ENCODE results near the gene EFCAB6.
A peak's percentile ranks its signal among the peaks of the same experiment; 100 is the strongest.

Gene EFCAB6

DNA sequence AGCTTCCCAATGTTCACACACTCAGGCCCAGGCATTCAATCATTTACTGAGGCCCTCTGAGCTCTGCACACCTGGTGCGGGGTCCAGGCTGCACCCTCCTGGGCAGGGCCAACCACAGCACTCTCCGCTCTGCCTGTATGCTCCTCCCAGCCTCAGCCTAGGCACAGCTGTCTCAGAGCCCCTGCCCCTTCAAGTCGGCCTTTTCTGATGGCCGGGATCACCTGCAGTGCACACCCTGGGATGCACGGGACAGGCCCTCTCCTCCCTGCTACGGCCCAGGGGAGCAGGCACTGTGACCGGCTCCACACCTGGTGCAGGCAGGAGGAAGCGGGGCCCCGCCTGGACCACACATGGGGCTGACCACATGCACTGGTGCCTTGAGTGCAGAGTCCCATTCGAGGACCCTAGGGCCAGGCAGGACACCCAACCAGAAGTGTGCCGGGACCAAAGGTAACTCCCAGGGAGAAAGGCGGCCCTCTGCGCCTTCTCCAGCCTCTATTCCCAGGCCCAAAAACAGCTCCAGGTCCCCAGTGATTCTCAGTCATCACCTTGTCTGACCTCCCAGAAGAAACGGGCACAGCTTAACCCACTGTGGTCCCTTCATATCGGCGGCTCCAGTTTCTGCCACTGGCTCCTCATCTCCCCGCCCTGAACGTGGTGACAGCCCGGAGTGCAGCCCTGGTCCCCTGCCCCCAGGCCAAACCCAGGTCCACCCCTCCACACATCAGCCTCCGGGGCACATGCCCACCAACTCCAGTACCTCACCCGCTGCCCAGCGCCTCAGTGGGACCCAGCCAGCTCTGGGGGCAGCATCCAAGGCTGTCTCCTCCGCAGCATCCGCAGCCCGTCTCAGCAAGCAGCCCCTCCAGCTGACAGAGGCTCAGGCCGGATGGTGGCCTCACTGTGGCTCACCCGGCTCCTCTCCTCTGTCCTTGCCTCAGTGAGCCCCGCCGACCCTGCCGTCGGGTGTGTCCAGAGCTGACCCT, 32.7 kb upstream of the EFCAB6 start:
- Histone ChIP-seq H3K4me3 (ENCODE audit: low read length in 2 of 2) (no peak overlapping the region), H3K4ac (ENCODE audit: low read length) (peak overlapping the region; percentile 86), H3K79me1 (ENCODE audit: low read depth, low read length) (peaks cover 10% of the 10 kb centered on the region), H3K27ac (replicated peaks; ENCODE audit: low read length) (no peak overlapping the region), H2BK120ac (ENCODE audit: low read depth, low read length) (peak overlapping the region; percentile 41), H2BK15ac (ENCODE audit: low read length) (no peak overlapping the region), H2AFZ (ENCODE audit: low read length) (no peak overlapping the region), H3K9ac (ENCODE audit: low read depth, low read length, poor library complexity) (peak overlapping the region; percentile 63), H3K4me1 (ENCODE audit: control insufficient read depth in 2 of 2, insufficient read depth in 1 of 2, low read depth in 1 of 2, low read length in 2 of 2) (peaks cover 0 to 2% of the 10 kb centered on the region in 2 donors), H3K14ac (ENCODE audit: low read length) (peak overlapping the region; percentile 63), H4K8ac (ENCODE audit: low read depth, low read length) (no peak overlapping the region), H2AK5ac (ENCODE audit: low read depth, low read length) (peak overlapping the region; percentile 87), H3K9me3 (replicated peaks in 1 of 2; ENCODE audit: control insufficient read depth in 2 of 2, insufficient read depth in 1 of 2, low read depth in 1 of 2, low read length in 2 of 2) (peaks cover 0 to 2% of the 10 kb centered on the region in 2 donors), H3K18ac (ENCODE audit: low read length) (peak overlapping the region; percentile 44), H2BK5ac (ENCODE audit: low read length) (peak overlapping the region; percentile 27), H3K27me3 (ENCODE audit: control insufficient read depth in 3 of 3, insufficient read depth in 3 of 3, low read depth in 1 of 3, low read length in 3 of 3) (no peaks in the 10 kb centered on the region), H3K23ac (ENCODE audit: low read depth, low read length, poor library complexity) (peak overlapping the region; percentile 70), H3K4me2 (ENCODE audit: insufficient read depth, low read length, poor library complexity, severe bottlenecking) (no peak overlapping the region), H4K91ac (ENCODE audit: low read depth, low read length, poor library complexity) (no peak overlapping the region), H2BK12ac (ENCODE audit: low read length) (peak overlapping the region; percentile 41), H3K36me3 (replicated peaks in 1 of 2; ENCODE audit: control insufficient read depth in 2 of 2, insufficient read depth in 2 of 2, low read length in 2 of 2) (no peaks in the 10 kb centered on the region)
- no CpG with 5 or more reads among the region's 31 CpGs for WGBS, 2 donors (ENCODE audit: extremely low coverage in 2 of 2, insufficient read length in 2 of 2, insufficient replicate concordance in 1 of 2)
- no peak for DNase-seq (ENCODE audit: low spot score)

DNA sequence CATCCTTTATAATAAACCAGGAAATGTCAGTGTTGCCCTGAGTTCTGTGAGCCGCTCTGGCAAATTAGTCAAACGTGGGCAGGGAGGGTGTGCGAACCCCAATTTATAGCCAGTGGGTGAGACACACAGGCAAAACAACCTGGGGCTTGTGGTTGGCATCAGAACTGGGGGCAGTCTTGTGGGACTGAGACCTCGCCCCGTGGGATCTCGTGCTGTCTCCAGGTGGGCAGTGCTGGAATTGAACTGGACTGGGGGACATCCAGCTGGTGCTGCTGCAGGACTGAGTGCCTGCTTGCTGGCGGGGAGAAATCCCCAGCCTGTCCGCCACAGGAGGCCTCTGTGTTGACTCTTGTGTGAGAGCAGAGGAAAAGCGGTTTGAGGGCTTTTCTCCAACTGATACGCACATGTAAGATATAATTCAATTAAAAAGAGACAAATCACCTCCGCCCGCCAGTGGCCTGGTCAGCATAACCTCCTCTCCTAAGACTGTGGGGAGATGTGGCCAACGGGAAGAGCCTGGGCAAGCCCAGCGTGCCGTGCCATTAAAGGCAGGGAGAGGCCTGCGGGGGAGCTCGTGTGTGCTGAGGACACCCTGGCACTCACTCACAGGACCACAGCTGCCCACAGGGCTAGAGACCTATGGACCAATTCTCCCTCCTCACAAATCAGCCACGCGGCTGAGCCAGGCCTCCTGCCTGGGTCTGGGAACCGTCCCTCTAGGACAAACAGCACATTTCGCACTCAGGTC, 31.9 kb upstream of the EFCAB6 start:
- no peak overlapping the region for H4K91ac ChIP-seq (ENCODE audit: low read depth, low read length, poor library complexity)
- H4K8ac ChIP-seq (ENCODE audit: low read depth, low read length) = no peak overlapping the region
- no peak overlapping the region for H3K9ac ChIP-seq (ENCODE audit: low read depth, low read length, poor library complexity)
- peak overlapping the region; percentile 59 for H3K18ac ChIP-seq (ENCODE audit: low read length)
- WGBS, 2 donors (ENCODE audit: extremely low coverage in 2 of 2, insufficient read length in 2 of 2, insufficient replicate concordance in 1 of 2) = no CpG with 5 or more reads among the region's 21 CpGs
- H3K36me3 ChIP-seq (replicated peaks in 1 of 2; ENCODE audit: control insufficient read depth in 2 of 2, insufficient read depth in 2 of 2, low read length in 2 of 2) = peaks cover 0 to 4% of the 10 kb centered on the region in 2 donors
- peak overlapping the region; percentile 27 for H2BK5ac ChIP-seq (ENCODE audit: low read length)
- peaks cover 0 to 2% of the 10 kb centered on the region in 2 donors for H3K9me3 ChIP-seq (replicated peaks in 1 of 2; ENCODE audit: control insufficient read depth in 2 of 2, insufficient read depth in 1 of 2, low read depth in 1 of 2, low read length in 2 of 2)
- peak overlapping the region; percentile 41 for H2BK120ac ChIP-seq (ENCODE audit: low read depth, low read length)
- no peak overlapping the region for H3K27ac ChIP-seq (replicated peaks; ENCODE audit: low read length)
- H3K4me2 ChIP-seq (ENCODE audit: insufficient read depth, low read length, poor library complexity, severe bottlenecking) = no peak overlapping the region
- no peak overlapping the region for H2BK12ac ChIP-seq (ENCODE audit: low read length)
- no peak overlapping the region for H3K4ac ChIP-seq (ENCODE audit: low read length)
- no peak overlapping the region for H2AFZ ChIP-seq (ENCODE audit: low read length)
- H2AK5ac ChIP-seq (ENCODE audit: low read depth, low read length) = no peak overlapping the region
- H3K23ac ChIP-seq (ENCODE audit: low read depth, low read length, poor library complexity) = no peak overlapping the region
- H3K27me3 ChIP-seq (ENCODE audit: control insufficient read depth in 3 of 3, insufficient read depth in 3 of 3, low read depth in 1 of 3, low read length in 3 of 3) = no peaks in the 10 kb centered on the region
- H3K14ac ChIP-seq (ENCODE audit: low read length) = no peak overlapping the region
- H2BK15ac ChIP-seq (ENCODE audit: low read length) = no peak overlapping the region
- H3K4me3 ChIP-seq (ENCODE audit: low read length in 2 of 2) = no peak overlapping the region
- peaks cover 10% of the 10 kb centered on the region for H3K79me1 ChIP-seq (ENCODE audit: low read depth, low read length)
- H3K4me1 ChIP-seq (ENCODE audit: control insufficient read depth in 2 of 2, insufficient read depth in 1 of 2, low read depth in 1 of 2, low read length in 2 of 2) = peaks cover 0 to 2% of the 10 kb centered on the region in 2 donors
- DNase-seq (ENCODE audit: low spot score) = no peak

GRCh38 chr22:43841742-43842141, 29.6 kb upstream of the EFCAB6 start:
- DNase-seq (ENCODE audit: low spot score) = no peak
- H2BK12ac ChIP-seq (ENCODE audit: low read length) = no peak overlapping the region
- no peaks in the 10 kb centered on the region for H3K27me3 ChIP-seq (ENCODE audit: control insufficient read depth in 3 of 3, insufficient read depth in 3 of 3, low read depth in 1 of 3, low read length in 3 of 3)
- no peak overlapping the region for H3K18ac ChIP-seq (ENCODE audit: low read length)
- no peak overlapping the region for H3K14ac ChIP-seq (ENCODE audit: low read length)
- H3K79me1 ChIP-seq (ENCODE audit: low read depth, low read length) = peaks cover 5% of the 10 kb centered on the region
- no peak overlapping the region for H3K27ac ChIP-seq (replicated peaks; ENCODE audit: low read length)
- no peak overlapping the region for H3K23ac ChIP-seq (ENCODE audit: low read depth, low read length, poor library complexity)
- no CpG with 5 or more reads among the region's 21 CpGs for WGBS, 2 donors (ENCODE audit: extremely low coverage in 2 of 2, insufficient read length in 2 of 2, insufficient replicate concordance in 1 of 2)
- no peak overlapping the region for H4K91ac ChIP-seq (ENCODE audit: low read depth, low read length, poor library complexity)
- no peak overlapping the region for H2BK120ac ChIP-seq (ENCODE audit: low read depth, low read length)
- no peak overlapping the region for H2AFZ ChIP-seq (ENCODE audit: low read length)
- H3K36me3 ChIP-seq (replicated peaks in 1 of 2; ENCODE audit: control insufficient read depth in 2 of 2, insufficient read depth in 2 of 2, low read length in 2 of 2) = peaks cover 2 to 25% of the 10 kb centered on the region in 2 donors
- peaks cover 0 to 2% of the 10 kb centered on the region in 2 donors for H3K9me3 ChIP-seq (replicated peaks in 1 of 2; ENCODE audit: control insufficient read depth in 2 of 2, insufficient read depth in 1 of 2, low read depth in 1 of 2, low read length in 2 of 2)
- no peak overlapping the region for H2BK5ac ChIP-seq (ENCODE audit: low read length)
- peak overlapping the region; percentile 48 for H4K8ac ChIP-seq (ENCODE audit: low read depth, low read length)
- H2BK15ac ChIP-seq (ENCODE audit: low read length) = no peak overlapping the region
- H2AK5ac ChIP-seq (ENCODE audit: low read depth, low read length) = peak overlapping the region; percentile 56
- H3K4me2 ChIP-seq (ENCODE audit: insufficient read depth, low read length, poor library complexity, severe bottlenecking) = no peak overlapping the region
- H3K4me1 ChIP-seq (ENCODE audit: control insufficient read depth in 2 of 2, insufficient read depth in 1 of 2, low read depth in 1 of 2, low read length in 2 of 2) = peaks cover 0 to 2% of the 10 kb centered on the region in 2 donors
- no peak overlapping the region for H3K4ac ChIP-seq (ENCODE audit: low read length)
- H3K4me3 ChIP-seq (ENCODE audit: low read length in 2 of 2) = no peak overlapping the region
- no peak overlapping the region for H3K9ac ChIP-seq (ENCODE audit: low read depth, low read length, poor library complexity)

- Histone ChIP-seq H3K14ac (ENCODE audit: low read length) (no peak overlapping the region), H3K9ac (ENCODE audit: low read depth, low read length, poor library complexity) (no peak overlapping the region), H3K4me2 (ENCODE audit: insufficient read depth, low read length, poor library complexity, severe bottlenecking) (no peak overlapping the region), H3K36me3 (replicated peaks in 1 of 2; ENCODE audit: control insufficient read depth in 2 of 2, insufficient read depth in 2 of 2, low read length in 2 of 2) (peaks cover 4 to 26% of the 10 kb centered on the region in 2 donors), H3K79me1 (ENCODE audit: low read depth, low read length) (peaks cover 5% of the 10 kb centered on the region), H3K18ac (ENCODE audit: low read length) (no peak overlapping the region), H2BK15ac (ENCODE audit: low read length) (no peak overlapping the region), H3K27ac (replicated peaks; ENCODE audit: low read length) (no peak overlapping the region), H3K4ac (ENCODE audit: low read length) (no peak overlapping the region), H4K8ac (ENCODE audit: low read depth, low read length) (no peak overlapping the region), H2BK5ac (ENCODE audit: low read length) (peak overlapping the region; percentile 35), H2BK12ac (ENCODE audit: low read length) (no peak overlapping the region), H4K91ac (ENCODE audit: low read depth, low read length, poor library complexity) (no peak overlapping the region), H2AK5ac (ENCODE audit: low read depth, low read length) (peak overlapping the region; percentile 14), H2AFZ (ENCODE audit: low read length) (no peak overlapping the region), H3K4me1 (ENCODE audit: control insufficient read depth in 2 of 2, insufficient read depth in 1 of 2, low read depth in 1 of 2, low read length in 2 of 2) (peaks cover 0 to under 1% of the 10 kb centered on the region in 2 donors), H3K9me3 (replicated peaks in 1 of 2; ENCODE audit: control insufficient read depth in 2 of 2, insufficient read depth in 1 of 2, low read depth in 1 of 2, low read length in 2 of 2) (peaks cover 0 to 2% of the 10 kb centered on the region in 2 donors), H3K23ac (ENCODE audit: low read depth, low read length, poor library complexity) (peak overlapping the region; percentile 17), H2BK120ac (ENCODE audit: low read depth, low read length) (no peak overlapping the region), H3K27me3 (ENCODE audit: control insufficient read depth in 3 of 3, insufficient read depth in 3 of 3, low read depth in 1 of 3, low read length in 3 of 3) (no peaks in the 10 kb centered on the region), H3K4me3 (ENCODE audit: low read length in 2 of 2) (no peak overlapping the region)
- DNase-seq (ENCODE audit: low spot score) = no peak
- no CpG with 5 or more reads among the region's 16 CpGs for WGBS, 2 donors (ENCODE audit: extremely low coverage in 2 of 2, insufficient read length in 2 of 2, insufficient replicate concordance in 1 of 2)
Observed at GRCh38 chr22:43840851-43841250, 28.7 kb upstream of the EFCAB6 start.

Data from neuronal stem cell (in vitro differentiated cells).